NCI-H1436 (cell line): ENCODE measurements around the gene P2RY1.

ENCODE experiments used
- DNase-seq: peaks from one replicate; lab custom pipeline; 2025; lab: John Stamatoyannopoulos, UW

The P2RY1 gene, protein sequence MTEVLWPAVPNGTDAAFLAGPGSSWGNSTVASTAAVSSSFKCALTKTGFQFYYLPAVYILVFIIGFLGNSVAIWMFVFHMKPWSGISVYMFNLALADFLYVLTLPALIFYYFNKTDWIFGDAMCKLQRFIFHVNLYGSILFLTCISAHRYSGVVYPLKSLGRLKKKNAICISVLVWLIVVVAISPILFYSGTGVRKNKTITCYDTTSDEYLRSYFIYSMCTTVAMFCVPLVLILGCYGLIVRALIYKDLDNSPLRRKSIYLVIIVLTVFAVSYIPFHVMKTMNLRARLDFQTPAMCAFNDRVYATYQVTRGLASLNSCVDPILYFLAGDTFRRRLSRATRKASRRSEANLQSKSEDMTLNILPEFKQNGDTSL

GRCh38 chr3:152834776-152835600, at the start of gene P2RY1:
Gene P2RY1 (plus strand): TSS chr3:152835131. CDS start chr3:152835783, 652 bp downstream.
- peak; percentile 18 for DNase-seq

- no peak for DNase-seq
Observed at GRCh38 chr3:152786977-152787681, 47.8 kb upstream of the P2RY1 start.

GRCh38 chr3:152790651-152791387, 44.1 kb upstream of the P2RY1 start:
- DNase-seq = no peak

DNA sequence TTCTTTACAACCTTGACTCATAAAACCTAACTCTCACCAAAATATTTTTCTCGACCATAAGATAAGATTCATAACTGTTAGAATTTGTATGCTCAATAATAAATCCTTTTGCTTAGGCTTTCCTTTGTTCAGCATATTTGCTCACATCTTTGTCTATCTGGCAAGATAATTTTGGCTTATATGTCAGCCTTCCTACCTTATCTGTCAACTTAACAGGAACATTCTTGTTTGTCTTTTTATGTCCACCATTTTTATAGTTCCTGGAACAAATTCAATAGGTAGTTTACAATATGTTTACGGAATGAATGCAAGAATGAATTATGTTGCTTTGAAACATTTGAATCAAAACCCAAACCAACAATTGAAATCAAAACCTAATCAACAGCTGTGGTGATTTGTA, 41.0 kb upstream of the P2RY1 start:
- DNase-seq = no peak

DNA sequence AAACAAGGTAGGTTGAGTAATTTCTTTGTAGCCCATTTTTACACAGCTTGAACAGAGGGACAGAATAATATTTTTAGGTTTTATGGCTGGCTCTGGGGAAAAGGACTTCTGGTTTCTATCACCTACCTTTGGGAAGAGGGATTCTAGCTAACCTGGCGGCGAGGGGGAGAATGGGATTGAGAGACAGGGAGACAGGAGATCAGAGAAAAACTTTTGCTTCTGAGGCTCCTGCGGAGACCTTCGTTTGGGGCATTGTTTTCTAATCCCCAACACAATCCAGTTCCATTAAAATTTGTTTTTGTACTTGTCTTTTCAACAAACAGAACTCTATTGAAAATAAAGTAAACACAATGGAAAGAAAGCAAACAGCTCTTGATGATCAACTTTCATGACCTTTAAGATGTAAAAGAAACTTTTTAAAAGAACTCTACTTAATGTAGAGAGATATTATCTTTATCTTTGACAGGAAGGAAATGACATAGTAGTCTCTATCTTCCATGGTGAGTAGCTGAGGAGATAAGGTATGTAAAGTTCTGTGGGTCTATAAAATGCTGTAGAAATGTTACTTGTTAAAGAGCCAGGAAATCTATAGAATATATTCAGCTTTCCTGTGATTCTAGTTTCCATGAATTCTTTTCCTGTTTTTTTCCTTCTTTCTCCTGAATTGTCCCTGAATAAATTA, 37.0 kb upstream of the P2RY1 start:
- DNase-seq = no peak

DNA sequence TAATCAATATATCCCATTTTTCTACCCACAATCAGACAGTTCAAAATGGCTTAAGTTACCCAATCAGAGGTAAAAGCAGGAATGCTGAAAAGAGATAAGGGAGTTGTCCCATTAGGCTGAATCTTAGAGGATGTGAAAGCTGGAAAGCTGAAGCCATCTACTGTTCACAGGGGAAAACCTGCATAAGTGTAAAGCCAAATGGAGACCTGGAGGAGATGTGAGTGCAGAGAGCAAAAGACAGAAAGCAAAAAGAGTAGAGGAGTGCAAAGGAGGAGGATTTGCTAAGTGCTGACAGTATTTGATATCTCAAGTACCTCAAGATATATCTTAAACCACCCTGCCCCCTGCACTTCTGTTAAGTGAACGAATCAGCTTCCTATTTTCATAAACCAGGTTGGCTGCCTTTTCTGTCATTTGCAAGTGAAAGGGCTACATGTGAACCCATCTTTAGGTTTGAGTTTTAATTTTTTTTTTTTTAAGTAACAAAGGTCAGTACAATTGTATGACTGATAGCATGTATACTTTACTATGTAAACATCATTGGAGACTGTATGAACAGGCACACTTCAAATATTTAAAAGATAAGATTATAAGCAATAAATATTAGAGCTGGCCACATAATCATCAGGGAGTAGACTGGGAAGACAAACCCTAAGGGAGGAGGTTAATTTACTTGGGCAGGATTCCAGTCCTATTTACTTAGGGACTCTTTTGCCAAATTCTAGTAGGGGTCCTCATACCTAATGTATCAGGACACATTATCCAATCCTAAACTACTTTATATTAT, 22.8 kb upstream of the P2RY1 start:
- DNase-seq = no peak

DNA sequence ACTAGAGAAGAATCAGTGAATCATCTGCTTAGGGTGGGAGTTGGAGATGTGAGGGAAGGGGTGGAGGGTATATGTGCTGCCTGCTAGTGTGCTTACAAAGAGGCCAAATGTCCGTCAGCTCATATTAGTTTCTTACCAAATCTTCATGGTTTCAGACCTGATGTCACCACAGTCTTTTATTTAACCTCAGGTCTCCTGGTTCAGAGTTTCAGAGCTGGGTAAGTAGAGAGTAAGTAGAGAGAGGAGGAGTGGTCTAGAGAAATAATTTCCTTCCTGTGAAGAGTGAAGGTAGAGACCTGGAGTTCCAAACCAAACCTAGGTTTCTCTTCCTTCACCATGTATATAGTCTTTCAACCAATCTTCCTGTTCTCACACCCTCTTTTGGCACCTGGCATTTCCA, 17.5 kb upstream of the P2RY1 start:
- no peak for DNase-seq

GRCh38 chr3:152818027-152818426, 16.9 kb upstream of the P2RY1 start:
- no peak for DNase-seq

GRCh38 chr3:152823173-152823572, 11.8 kb upstream of the P2RY1 start:
- DNase-seq = no peak

DNA sequence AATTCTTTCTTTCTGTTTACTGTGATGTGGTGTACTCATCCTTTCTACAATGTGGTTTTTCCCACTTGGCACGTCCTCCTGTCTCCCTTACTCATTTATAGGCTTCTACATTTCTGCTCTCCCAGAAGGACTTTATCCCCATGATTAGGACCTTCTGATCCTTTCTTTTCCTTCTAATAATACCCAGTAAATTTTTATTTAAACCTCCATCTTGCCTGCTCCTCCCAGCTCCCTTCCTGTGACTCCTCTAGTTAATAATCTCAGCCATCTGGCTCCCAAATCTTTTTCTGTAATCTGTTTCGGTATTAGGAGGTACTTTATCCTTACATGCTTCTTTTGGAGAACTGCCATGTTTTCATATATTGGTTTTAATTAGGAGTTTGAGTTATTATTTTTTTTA, 11.2 kb upstream of the P2RY1 start:
- no peak for DNase-seq

DNA sequence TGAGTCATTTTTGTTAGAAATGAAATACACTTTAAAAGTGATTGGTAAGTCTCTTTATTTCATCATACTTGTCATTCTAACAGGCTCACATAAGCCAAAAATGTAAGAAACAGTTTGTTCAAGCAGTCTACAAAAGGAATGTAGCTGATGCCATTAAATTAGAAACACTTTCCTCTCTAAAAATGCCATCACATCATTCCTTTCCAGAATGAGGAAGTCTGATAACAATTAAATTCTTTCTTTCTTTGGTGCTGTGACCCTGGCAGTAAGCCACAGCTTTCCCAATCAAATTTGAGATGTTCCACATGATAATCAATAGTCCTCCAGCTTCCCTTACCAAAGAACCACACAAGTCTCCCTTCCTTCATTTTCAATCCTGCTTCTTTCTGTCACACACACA, 9.4 kb upstream of the P2RY1 start:
- DNase-seq = no peak

DNA sequence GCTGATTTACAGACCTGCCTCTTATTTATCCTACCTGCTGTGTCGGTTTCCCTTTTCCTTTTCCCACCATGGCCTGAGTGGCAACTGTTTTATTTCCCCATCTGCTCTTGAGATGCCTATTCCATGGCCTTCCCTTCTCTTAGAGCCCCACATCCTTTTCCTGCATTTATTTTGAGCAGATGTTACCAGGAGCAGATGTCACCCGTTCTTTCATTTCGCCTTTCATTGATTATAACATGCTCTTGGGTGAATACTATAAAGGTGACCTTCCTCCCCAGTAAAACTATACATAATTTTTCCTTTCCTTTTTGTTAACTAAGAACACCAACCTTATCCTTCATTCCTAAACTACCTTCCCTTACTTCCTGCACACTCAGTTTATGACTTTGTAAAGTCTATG, 8.5 kb upstream of the P2RY1 start:
- no peak for DNase-seq

DNA sequence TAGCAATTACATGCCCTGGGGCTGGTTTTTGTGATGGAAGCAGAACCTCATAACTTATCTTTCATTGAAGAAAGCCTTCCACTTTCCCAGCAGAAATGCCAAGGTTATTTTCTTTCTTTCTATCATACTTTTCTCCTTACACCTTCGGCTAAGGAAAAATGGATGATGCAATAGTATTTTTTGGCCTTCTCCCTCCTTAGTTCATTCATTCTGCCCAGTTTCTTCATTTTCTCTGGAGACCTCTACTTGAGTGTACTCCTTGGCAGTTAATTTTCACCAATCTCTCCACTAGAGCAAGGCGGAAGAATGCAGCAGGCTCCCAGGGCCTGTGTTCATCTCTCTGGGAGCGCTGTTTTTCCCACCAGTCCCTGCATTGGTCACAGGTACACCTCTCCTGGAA, 7.6 kb upstream of the P2RY1 start:
- DNase-seq = no peak

- no peak for DNase-seq
Observed at GRCh38 chr3:152828075-152828840, 6.7 kb upstream of the P2RY1 start.

- no peak for DNase-seq
Observed at GRCh38 chr3:152830245-152830644, 4.7 kb upstream of the P2RY1 start.

DNA sequence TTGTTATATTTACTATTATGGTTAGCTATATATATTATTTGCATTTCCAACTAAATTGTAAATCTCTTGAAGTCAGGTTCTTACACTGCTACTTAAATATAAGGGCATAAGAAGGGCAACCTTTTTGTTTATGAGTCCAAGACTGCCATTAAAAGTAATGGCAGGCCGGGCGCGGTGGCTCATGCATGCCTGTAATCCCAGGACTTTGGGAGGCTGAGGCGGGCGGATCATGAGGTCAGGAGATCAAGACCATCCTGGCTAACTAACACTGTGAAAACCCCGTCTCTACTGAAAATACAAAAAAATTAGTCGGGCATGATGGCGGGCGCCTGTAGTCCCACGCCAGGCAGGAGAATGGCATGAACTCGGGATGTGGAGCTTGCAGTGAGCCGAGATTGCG, 2.9 kb upstream of the P2RY1 start:
- DNase-seq = no peak

GRCh38 chr3:152833089-152833488, 1.8 kb upstream of the P2RY1 start:
- no peak for DNase-seq

DNA sequence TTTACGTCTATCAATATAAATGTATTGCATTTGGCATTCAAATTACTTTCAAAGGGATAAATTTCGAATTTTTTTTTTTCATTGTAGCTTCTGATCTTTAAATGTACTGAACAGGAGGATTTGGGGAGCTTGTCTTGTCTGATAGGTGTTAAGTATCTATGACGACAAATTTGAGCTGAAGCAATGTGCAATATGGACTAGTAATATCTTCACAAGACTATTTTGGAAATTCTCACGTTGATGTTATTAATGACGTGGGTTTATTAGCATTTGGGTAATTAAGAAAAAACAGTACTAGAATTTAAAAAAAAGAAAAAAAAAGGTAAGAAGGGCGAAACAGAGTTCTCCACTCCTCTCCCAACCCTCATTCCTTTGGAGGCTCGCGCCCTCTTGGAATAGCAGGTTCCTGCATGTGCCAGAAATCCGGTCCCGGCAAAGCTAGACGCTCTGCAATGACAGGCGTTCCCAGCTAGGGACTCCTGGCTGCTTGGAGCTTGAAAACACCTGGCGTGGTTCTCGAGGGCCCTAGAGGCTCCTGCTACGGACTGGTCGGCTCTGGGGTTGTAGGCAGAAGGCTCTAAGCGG, 648 bp upstream of the P2RY1 start:
- no peak for DNase-seq

GRCh38 chr3:152835601-152836102, 721 bp downstream of the P2RY1 start:
- no peak for DNase-seq
